DND-41 (cell line): ENCODE measurements around the gene GRB7.

Experiments used
- ATAC-seq: fragments of 200-7000 bp; cut with Tn5 transposase; 3 replicates; pipeline ENCODE4 v1.9.1; 2021; ENCODE audit warnings: low read depth; ENCODE audit not compliant: insufficient read depth
- DNase-seq: peaks from one replicate; pipeline ENCODE4 v3.0.0-alpha.2; 2020
- H2AFZ ChIP-seq: 2 replicates; pipeline ENCODE4 v1.6.0; 2012; ENCODE audit warnings: low read depth, low read length
- H3K27ac ChIP-seq: 2 replicates; pipeline ENCODE4 v1.5.1; 2012; ENCODE audit warnings: low read length, inconsistent platforms
- H3K27me3 ChIP-seq: fragments of 200-600 bp; sonication (generic); 2 replicates; pipeline ENCODE4 v1.6.0; 2012; ENCODE audit warnings: low read length, mild to moderate bottlenecking, inconsistent platforms; ENCODE audit not compliant: insufficient read depth, poor library complexity
- H3K36me3 ChIP-seq: 2 replicates; pipeline ENCODE4 v1.5.1; 2012; ENCODE audit warnings: low read length, inconsistent platforms; ENCODE audit not compliant: insufficient read depth
- H3K4me1 ChIP-seq: 2 replicates; pipeline ENCODE4 v1.5.1; 2012; ENCODE audit warnings: mild to moderate bottlenecking, low read length; ENCODE audit not compliant: insufficient read depth
- H3K4me2 ChIP-seq: 2 replicates; pipeline ENCODE4 v1.6.0; 2012; ENCODE audit warnings: mild to moderate bottlenecking, moderate library complexity, low read length, inconsistent platforms; ENCODE audit not compliant: insufficient read depth
- H3K4me3 ChIP-seq, 2 experiments: fragments of 200-600 bp in 1 of 2; shearing (Covaris generic) in 1 of 2; 2 replicates each; pipeline ENCODE4 v1.5.1; 2012 to 2016; ENCODE audit warnings: inconsistent platforms in 2 of 2, low read length in 2 of 2, mild to moderate bottlenecking in 2 of 2, low read depth in 1 of 2, moderate library complexity in 1 of 2
- H3K79me2 ChIP-seq: 2 replicates; pipeline ENCODE4 v1.6.0; 2012; ENCODE audit warnings: low read length, inconsistent platforms; ENCODE audit not compliant: insufficient read depth
- H3K9ac ChIP-seq: 2 replicates; pipeline ENCODE4 v1.6.0; 2012; ENCODE audit warnings: low read depth, mild to moderate bottlenecking, inconsistent platforms, low read length, moderate library complexity
- H3K9me3 ChIP-seq: 2 replicates; pipeline ENCODE4 v1.5.1; 2012; ENCODE audit warnings: low read length, moderate library complexity, mild to moderate bottlenecking, inconsistent platforms; ENCODE audit not compliant: insufficient read depth, severe bottlenecking
- H4K20me1 ChIP-seq: 2 replicates; pipeline ENCODE4 v1.6.0; 2012; ENCODE audit warnings: low read length; ENCODE audit not compliant: insufficient read depth
- EZH2 ChIP-seq: IDR thresholded peaks from 3 replicates; pipeline ENCODE4 v1.6.1; 2012; ENCODE audit warnings: borderline replicate concordance, low read depth, mild to moderate bottlenecking, moderate library complexity, low read length, inconsistent platforms; ENCODE audit not compliant: severe bottlenecking
- TF ChIP-seq, protein P1 (sequence below): IDR thresholded peaks from 2 replicates; pipeline ENCODE4 v1.5.1; 2012; ENCODE audit warnings: borderline replicate concordance, low read length, moderate library complexity, mild to moderate bottlenecking; ENCODE audit not compliant: poor library complexity, severe bottlenecking; ENCODE audit errors: extremely low read depth

The GRB7 gene

DNA sequence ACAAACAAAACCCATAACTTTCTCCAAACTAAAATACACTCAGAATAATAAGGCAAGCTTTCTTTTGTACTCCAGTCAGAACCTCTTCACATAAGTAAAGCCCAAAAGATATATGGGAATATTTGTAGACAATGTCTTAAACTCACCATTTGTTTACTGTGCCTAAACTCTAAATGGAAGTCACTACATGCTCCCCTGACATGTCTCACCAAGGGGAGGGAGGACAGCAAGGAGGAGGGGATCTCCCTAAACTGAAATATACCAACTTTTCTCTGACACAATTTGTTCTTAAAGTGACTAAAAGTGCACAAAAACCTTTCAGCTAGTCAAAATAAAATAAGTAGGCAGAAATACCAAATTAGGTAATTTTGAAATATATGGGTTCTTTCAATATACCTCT lies 38.5 kb downstream of the GRB7 start:
- no peak overlapping the region for H3K4me2 ChIP-seq
- H3K9me3 ChIP-seq = no peaks in the 10 kb centered on the region
- no peak overlapping the region for H3K4me3 ChIP-seq
- TF ChIP-seq EZH2 = no peak
- TF ChIP-seq, protein P1, sequence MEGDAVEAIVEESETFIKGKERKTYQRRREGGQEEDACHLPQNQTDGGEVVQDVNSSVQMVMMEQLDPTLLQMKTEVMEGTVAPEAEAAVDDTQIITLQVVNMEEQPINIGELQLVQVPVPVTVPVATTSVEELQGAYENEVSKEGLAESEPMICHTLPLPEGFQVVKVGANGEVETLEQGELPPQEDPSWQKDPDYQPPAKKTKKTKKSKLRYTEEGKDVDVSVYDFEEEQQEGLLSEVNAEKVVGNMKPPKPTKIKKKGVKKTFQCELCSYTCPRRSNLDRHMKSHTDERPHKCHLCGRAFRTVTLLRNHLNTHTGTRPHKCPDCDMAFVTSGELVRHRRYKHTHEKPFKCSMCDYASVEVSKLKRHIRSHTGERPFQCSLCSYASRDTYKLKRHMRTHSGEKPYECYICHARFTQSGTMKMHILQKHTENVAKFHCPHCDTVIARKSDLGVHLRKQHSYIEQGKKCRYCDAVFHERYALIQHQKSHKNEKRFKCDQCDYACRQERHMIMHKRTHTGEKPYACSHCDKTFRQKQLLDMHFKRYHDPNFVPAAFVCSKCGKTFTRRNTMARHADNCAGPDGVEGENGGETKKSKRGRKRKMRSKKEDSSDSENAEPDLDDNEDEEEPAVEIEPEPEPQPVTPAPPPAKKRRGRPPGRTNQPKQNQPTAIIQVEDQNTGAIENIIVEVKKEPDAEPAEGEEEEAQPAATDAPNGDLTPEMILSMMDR = no peak
- DNase-seq (no peak), ATAC-seq (no peak)
- no peaks in the 10 kb centered on the region for H4K20me1 ChIP-seq
- H2AFZ ChIP-seq = no peak overlapping the region
- H3K36me3 ChIP-seq = no peaks in the 10 kb centered on the region
- peaks cover 18% of the 10 kb centered on the region for H3K4me1 ChIP-seq
- H3K27me3 ChIP-seq = no peaks in the 10 kb centered on the region
- H3K9ac ChIP-seq = no peak overlapping the region
- H3K27ac ChIP-seq = no peak overlapping the region
- H3K79me2 ChIP-seq = no peaks in the 10 kb centered on the region

DNA sequence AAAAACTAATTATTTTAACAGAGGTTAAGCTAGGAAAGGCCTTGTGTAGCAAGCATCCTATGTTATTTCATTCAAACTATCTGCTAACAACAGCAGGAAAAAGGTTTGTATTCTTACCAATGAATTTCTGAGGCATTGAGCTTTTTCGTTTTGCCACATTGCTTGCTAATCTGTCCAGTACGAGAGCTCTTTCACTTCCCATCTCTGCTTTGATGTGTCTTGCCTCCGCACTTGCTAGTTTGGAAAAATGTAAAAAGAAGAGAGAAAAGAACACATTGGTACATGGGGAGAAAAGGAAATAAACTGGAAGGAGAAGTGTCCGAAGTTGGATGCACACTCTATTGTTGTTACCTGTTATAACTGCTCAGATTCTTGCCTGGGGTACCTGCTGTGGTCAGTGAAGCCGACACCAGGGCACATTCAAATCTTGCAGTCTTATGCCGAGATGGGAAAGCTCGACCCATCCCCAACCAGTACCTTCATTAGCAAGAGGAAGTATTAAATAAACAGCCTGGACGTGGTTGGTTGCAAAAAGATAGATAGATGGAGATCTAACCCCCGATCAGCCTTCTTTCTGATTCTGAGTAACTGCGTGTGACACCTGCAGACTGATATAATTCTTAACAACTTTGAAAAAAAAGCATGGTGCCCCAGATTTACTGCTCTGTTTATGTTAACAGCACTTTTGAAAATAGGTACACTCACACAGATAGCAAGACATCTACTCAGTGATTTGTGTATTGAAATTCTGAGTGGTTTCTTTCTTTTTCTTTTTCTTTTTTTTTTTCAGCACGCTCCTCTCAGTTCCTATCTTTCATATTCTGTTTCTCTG lies 40.0 kb downstream of the GRB7 start:
- no peak overlapping the region for H3K4me3 ChIP-seq
- no peak overlapping the region for H3K9ac ChIP-seq
- no peak for TF ChIP-seq EZH2
- TF ChIP-seq, protein P1 = no peak
- DNase-seq (no peak), ATAC-seq (no peak)
- H3K9me3 ChIP-seq = no peaks in the 10 kb centered on the region
- H3K27ac ChIP-seq = no peak overlapping the region
- H2AFZ ChIP-seq = no peak overlapping the region
- no peaks in the 10 kb centered on the region for H4K20me1 ChIP-seq
- H3K4me1 ChIP-seq = peaks cover 15% of the 10 kb centered on the region
- no peaks in the 10 kb centered on the region for H3K79me2 ChIP-seq
- H3K4me2 ChIP-seq = no peak overlapping the region
- no peaks in the 10 kb centered on the region for H3K36me3 ChIP-seq
- peaks cover 7% of the 10 kb centered on the region for H3K27me3 ChIP-seq

GRCh38 chr17:39781031-39781860 lies 43.5 kb downstream of the GRB7 start:
- no peak overlapping the region for H3K4me2 ChIP-seq
- DNase-seq = peak; percentile 27
- no peaks in the 10 kb centered on the region for H3K9me3 ChIP-seq
- H2AFZ ChIP-seq = no peak overlapping the region
- H3K79me2 ChIP-seq = no peaks in the 10 kb centered on the region
- H3K27me3 ChIP-seq = peaks cover 7% of the 10 kb centered on the region
- H3K4me1 ChIP-seq = peaks cover 12% of the 10 kb centered on the region
- no peak overlapping the region for H3K27ac ChIP-seq
- ATAC-seq = peak; percentile 66
- H4K20me1 ChIP-seq = no peaks in the 10 kb centered on the region
- H3K9ac ChIP-seq = no peak overlapping the region
- H3K4me3 ChIP-seq = no peak overlapping the region
- TF ChIP-seq, protein P1 = no peak
- no peaks in the 10 kb centered on the region for H3K36me3 ChIP-seq
